Measurements from ENCODE around the gene ZNF225.
A peak's percentile ranks its signal among the peaks of the same experiment; 100 is the strongest.
"Not testable (repeated sequence)": the region's sequence is repeated elsewhere in the genome, so short reads cannot be mapped to it uniquely, and the experiment has no call there.

Gene ZNF225

GRCh38 chr19:44164327-44164672 lies 51.1 kb downstream of the ZNF225 start:
- no peak for DNase-seq

GRCh38 chr19:44164673-44165512 lies 51.7 kb downstream of the ZNF225 start, which contains the start of gene ZNF226:
Gene ZNF226, plus strand, starts transcription at chr19:44165100. Its CDS starts 4,981 bp downstream, at chr19:44170081.
- DNase-seq: peak; percentile 86

GRCh38 chr19:44170660-44171059 lies 57.5 kb downstream of the ZNF225 start:
- DNase-seq: not testable (repeated sequence)

GRCh38 chr19:44176590-44176989 lies 63.4 kb downstream of the ZNF225 start:
- no peak for DNase-seq

- no peak for DNase-seq
Measured at GRCh38 chr19:44180968-44181367, 67.8 kb downstream of the ZNF225 start.

- no peak for DNase-seq
Measured at GRCh38 chr19:44182145-44182544, 68.9 kb downstream of the ZNF225 start.

All from activated CD4-positive, alpha-beta T cell treated with anti-CD3 and anti-CD28 coated beads for 48 hours (primary cell).